Measurements from ENCODE around the gene ZNF593. TPM values are rescaled to one million over a fixed set of nuclear protein-coding genes. Genes with fewer than 3 reads are reported as not detected.

ZNF593 gene
- total and polyA plus RNA-seq, 10 of the 15 experiments (the other 5 are each of a cell fraction or from before 2014, with no cell fraction given) = 7.7 to 156 (median 51.0) TPM

- no peak overlapping the region for H3K4me3 ChIP-seq
- BruUV-seq (replicated peaks) = no TSS peak
- ChIA-PET RAD21 (ENCODE audit: unreplicated experiment) (no interaction called here), CTCF (interaction anchor here (1.0 to 5.8 kb wide), 2 partner anchors 69 to 111 kb away, joined by 3 to 110 read pairs; partner anchors contain the start of gene CEP85), SMC1A (ENCODE audit: uncharacterized antibody, unreplicated experiment) (no interaction called here), POLR2A (interaction anchor here (0.6 kb wide), 1 partner anchor 28 kb away, joined by 3 read pairs; no protein-coding TSS in a partner anchor)
- no peak for ATAC-seq
- peaks cover 12% of the 10 kb centered on the region for H3K4me1 ChIP-seq (ENCODE audit: control insufficient read depth, insufficient read depth, low read length)
- no peak overlapping the region for H3K27ac ChIP-seq (ENCODE audit: control insufficient read depth, insufficient read depth)
- no peak for FAIRE-seq
- no peak for DNase-seq (ENCODE audit: low read depth, low spot score)
- H2AFZ ChIP-seq (ENCODE audit: control insufficient read depth, low read depth, low read length) = no peak overlapping the region
- H3K9me3 ChIP-seq (replicated peaks; ENCODE audit: control insufficient read depth, insufficient read depth, low read length) = no peaks in the 10 kb centered on the region; the same call in 2 of the 3 replicates
- H3K79me2 ChIP-seq (ENCODE audit: control insufficient read depth, insufficient read depth, low read length) = peaks cover 12% of the 10 kb centered on the region
- 46% methylated on average over 4 of the region's 4 CpGs for WGBS (ENCODE audit: insufficient coverage, insufficient replicate concordance, low lambda C conversion rate, missing lambda C conversion rate)
- in situ Hi-C loops (cut with MboI) (no loop called here), intact Hi-C loops (cut with micrococcal nuclease; ENCODE audit: unreplicated experiment) (loop anchor here (5.0 to 10.0 kb wide), 2 partner anchors 156 to 228 kb away; no protein-coding TSS in a partner anchor)
- H3K27me3 ChIP-seq (replicated peaks in 1 of 2; ENCODE audit: control insufficient read depth in 2 of 2, insufficient read depth in 2 of 2, low read length in 1 of 2) = peaks cover 3 to 9% of the 10 kb centered on the region in 2 experiments; a peak in 3 of 4 replicates
- H4K20me1 ChIP-seq (ENCODE audit: control insufficient read depth, insufficient read depth) = no peaks in the 10 kb centered on the region
- no peak overlapping the region for H3K4me2 ChIP-seq (ENCODE audit: control insufficient read depth, insufficient read depth)
- H3K36me3 ChIP-seq (ENCODE audit: control insufficient read depth in 2 of 2, insufficient read depth in 2 of 2, low read length in 1 of 2) = no peaks in the 10 kb centered on the region; a peak in 1 of 4 replicates
- H3K9ac ChIP-seq (ENCODE audit: control insufficient read depth, insufficient read depth, low read length) = no peak overlapping the region
- TF ChIP-seq ATF3 (IDR thresholded peaks at IDR 0.05; ENCODE audit: borderline replicate concordance, extremely low read depth, low read depth, low read length) (no peak), ELK1 (IDR thresholded peaks at IDR 0.05; ENCODE audit: low read depth, low read length) (no peak), RUNX3 (IDR thresholded peaks at IDR 0.05; ENCODE audit: low read length) (0 out of 2 replicates have a peak, but pooled peaks have one; percentile 13), PRDM15 (CRISPR knock-in tag; IDR thresholded peaks at IDR 0.05) (no peak), NFIC (IDR thresholded peaks at IDR 0.05; ENCODE audit: low read depth, low read length) (no peak), IRF3 (IDR thresholded peaks at IDR 0.05) (no peak), TCF12 (IDR thresholded peaks at IDR 0.05; ENCODE audit: low read depth, low read length) (0 out of 2 replicates have a peak, but pooled peaks have one; percentile 39), BHLHE40 (IDR thresholded peaks at IDR 0.05; ENCODE audit: borderline replicate concordance in 1 of 2, low read depth in 2 of 2, low read length in 1 of 2) (peak in 1 of 2 experiments; percentile 31; a peak in 1 of 4 replicates), MLLT1 (IDR thresholded peaks at IDR 0.05) (peak; percentile 46; the same call in 1 of the 2 replicates), RELB (IDR thresholded peaks at IDR 0.05; ENCODE audit: low read depth) (no peak), NBN (IDR thresholded peaks at IDR 0.05) (peak; percentile 51; the same call in 1 of the 2 replicates), SRF (IDR thresholded peaks at IDR 0.05; ENCODE audit: low read depth in 2 of 2, low read length in 2 of 2) (no peak), MYB (IDR thresholded peaks at IDR 0.05; ENCODE audit: borderline replicate concordance, low read depth, low read length) (no peak)
Measured at GRCh38 chr1:26166719-26167281, 2.9 kb upstream of the ZNF593 start.
